Keratinocyte (primary cell): ENCODE results near the gene PTPRR. TPM values are rescaled to one million over a fixed set of nuclear protein-coding genes. Genes with fewer than 3 reads are reported as not detected.

Experiments used
- DNase-seq: peaks from one replicate; pipeline ENCODE4 v3.0.0-alpha.2; 2011; ENCODE audit warnings: low read depth, missing footprints, low spot score
- FAIRE-seq: peaks from 2 replicates; lab custom pipeline; 2011; peaks lifted over from hg19 to GRCh38; lab: Jason Lieb, UNC
- H2AFZ ChIP-seq: 2 replicates; pipeline ENCODE4 v1.6.0; 2012; ENCODE audit warnings: low read length, control low read depth, inconsistent platforms; ENCODE audit not compliant: control insufficient read depth
- H3K27ac ChIP-seq: 2 replicates; pipeline ENCODE4 v1.5.1; 2011; ENCODE audit warnings: low read length; ENCODE audit not compliant: control insufficient read depth, insufficient read depth
- H3K27me3 ChIP-seq: 3 replicates; pipeline ENCODE4 v1.6.0; 2011; ENCODE audit warnings: low read length; ENCODE audit not compliant: control insufficient read depth, insufficient read depth; ENCODE audit errors: extremely low read depth
- H3K36me3 ChIP-seq, 2 experiments: 2 replicates in 1 of 2; 3 replicates in 1 of 2; pipeline ENCODE4 v1.5.1; 2011; ENCODE audit warnings: low read length in 2 of 2, mild to moderate bottlenecking in 1 of 2; ENCODE audit not compliant: control insufficient read depth in 2 of 2, insufficient read depth in 2 of 2; ENCODE audit errors: extremely low read depth in 1 of 2
- H3K4me1 ChIP-seq: 3 replicates; pipeline ENCODE4 v1.5.1; 2011; ENCODE audit warnings: low read length; ENCODE audit not compliant: control insufficient read depth, insufficient read depth; ENCODE audit errors: extremely low read depth
- H3K4me2 ChIP-seq: 3 replicates; pipeline ENCODE4 v1.6.0; 2011; ENCODE audit warnings: low read depth, low read length; ENCODE audit not compliant: control insufficient read depth, insufficient read depth; ENCODE audit errors: extremely low read depth
- H3K4me3 ChIP-seq, 3 experiments: fragments of 200-600 bp in 1 of 3; sonication (generic) in 1 of 3; 2 replicates in 2 of 3; 3 replicates in 1 of 3; pipeline ENCODE4 v1.5.1; 2011 to 2016; ENCODE audit warnings: low read length in 3 of 3, mild to moderate bottlenecking in 3 of 3, control low read depth in 2 of 3, inconsistent platforms in 1 of 3, low read depth in 1 of 3, mixed read lengths in 1 of 3, mixed run types in 1 of 3, moderate library complexity in 1 of 3; ENCODE audit not compliant: control insufficient read depth in 2 of 3, insufficient read depth in 2 of 3; ENCODE audit errors: extremely low read depth in 1 of 3
- H3K79me2 ChIP-seq: 2 replicates; pipeline ENCODE4 v1.6.0; 2012; ENCODE audit warnings: low read length; ENCODE audit not compliant: control insufficient read depth, insufficient read depth
- H3K9ac ChIP-seq: 3 replicates; pipeline ENCODE4 v1.6.0; 2011; ENCODE audit warnings: low read length; ENCODE audit not compliant: control insufficient read depth, insufficient read depth; ENCODE audit errors: extremely low read depth
- H3K9me1 ChIP-seq: 3 replicates; pipeline ENCODE4 v1.6.0; 2011; ENCODE audit warnings: low read length; ENCODE audit not compliant: control insufficient read depth, insufficient read depth; ENCODE audit errors: extremely low read depth
- H3K9me3 ChIP-seq: 2 replicates; pipeline ENCODE4 v1.5.1; 2012; ENCODE audit warnings: low read depth, low read length; ENCODE audit not compliant: control insufficient read depth
- H4K20me1 ChIP-seq: 3 replicates; pipeline ENCODE4 v1.6.0; 2011; ENCODE audit warnings: low read length; ENCODE audit not compliant: control insufficient read depth, insufficient read depth; ENCODE audit errors: extremely low read depth
- EZH2 ChIP-seq: IDR thresholded peaks from one replicate; pipeline ENCODE4 v1.6.1; 2012; ENCODE audit warnings: inconsistent platforms, mild to moderate bottlenecking, low read length, moderate library complexity
- dilution Hi-C: fragments of 300-500 bp; cut with MboI; formaldehyde crosslinking; loops from one replicate; pipeline ENCODE4 v1.7.0; 2020; ENCODE audit warnings: low sequenced_read_pairs; ENCODE audit not compliant: extremely low pct_ligation_motif_present
- polyA plus RNA-seq, 5 experiments: library from polyadenylated mRNA; depleted of rRNA in 3 of 5; stranded (reverse) in 3 of 5; stranded (forward) in 1 of 5; unstranded in 1 of 5; fragments of >200 nt; gene quantifications; 1 replicate in 1 of 5; 2 replicates in 3 of 5; 3 replicates in 1 of 5; pipeline versions ENCODE4 v1.2.1 to v1.2.3, GENCODE V29; 2011 to 2012; ENCODE audit warnings: missing spikeins in 2 of 5, low read depth in 1 of 5, low replicate concordance in 1 of 5
- TF ChIP-seq, protein P1 (sequence below), 3 experiments: IDR thresholded peaks in 1 of 3; conservative IDR thresholded peaks in 1 of 3; optimal IDR thresholded peaks in 1 of 3; 2 replicates in 2 of 3; 3 replicates in 1 of 3; pipeline versions ENCODE3 to v1.5.1; 2011; ENCODE audit warnings: low read length in 3 of 3, mild to moderate bottlenecking in 3 of 3, moderate library complexity in 2 of 3, control low read depth in 1 of 3, inconsistent platforms in 1 of 3; ENCODE audit not compliant: insufficient read depth in 2 of 3; ENCODE audit errors: extremely low read depth in 1 of 3

Gene PTPRR
- polyA plus RNA-seq, 1 donor (not counting 4 experiments of a cell fraction or from before 2014, with no cell fraction given): 3.1 TPM

DNA sequence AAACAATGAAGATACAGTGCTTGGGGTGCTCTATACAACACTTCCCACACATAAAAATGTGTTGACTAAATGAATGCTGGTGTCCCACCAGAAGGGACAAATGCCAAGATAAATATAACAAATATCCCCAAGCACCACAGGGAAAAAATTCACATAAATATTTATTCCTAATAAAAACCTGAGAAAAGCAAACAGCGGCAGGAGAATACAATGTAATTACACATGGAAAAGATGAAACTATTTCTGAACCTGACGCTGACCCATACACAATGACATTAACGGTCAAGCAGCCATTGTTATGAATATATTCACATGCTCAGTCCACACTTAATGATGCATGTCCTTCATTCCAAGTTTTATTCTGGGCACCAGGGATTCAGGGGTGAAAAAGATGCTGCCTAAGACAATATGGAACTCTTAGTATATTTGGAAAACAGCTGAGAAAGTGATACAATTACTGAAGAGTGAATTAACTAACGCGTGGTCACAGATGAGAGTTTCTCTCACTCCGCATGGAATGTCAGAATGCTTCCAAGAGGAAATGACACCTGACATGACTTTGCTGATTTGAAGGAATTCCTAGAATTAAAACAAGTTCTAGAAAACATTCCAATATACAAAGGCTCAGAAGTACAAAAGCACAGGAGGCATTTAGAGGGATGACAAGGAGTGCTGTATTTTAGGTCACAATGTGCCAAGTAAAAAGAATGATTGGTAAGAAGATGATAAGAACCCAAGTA is 27.9 kb upstream of the PTPRR start:
- Histone ChIP-seq H3K4me3 (no peak overlapping the region), H2AFZ (no peak overlapping the region), H4K20me1 (no peaks in the 10 kb centered on the region), H3K9me3 (no peaks in the 10 kb centered on the region), H3K27ac (no peak overlapping the region), H3K9me1 (no peaks in the 10 kb centered on the region), H3K9ac (no peak overlapping the region), H3K4me2 (no peak overlapping the region), H3K27me3 (no peaks in the 10 kb centered on the region), H3K36me3 (no peaks in the 10 kb centered on the region), H3K79me2 (no peaks in the 10 kb centered on the region), H3K4me1 (no peaks in the 10 kb centered on the region)
- FAIRE-seq (no peak), DNase-seq (no peak)
- TF ChIP-seq, protein P1, sequence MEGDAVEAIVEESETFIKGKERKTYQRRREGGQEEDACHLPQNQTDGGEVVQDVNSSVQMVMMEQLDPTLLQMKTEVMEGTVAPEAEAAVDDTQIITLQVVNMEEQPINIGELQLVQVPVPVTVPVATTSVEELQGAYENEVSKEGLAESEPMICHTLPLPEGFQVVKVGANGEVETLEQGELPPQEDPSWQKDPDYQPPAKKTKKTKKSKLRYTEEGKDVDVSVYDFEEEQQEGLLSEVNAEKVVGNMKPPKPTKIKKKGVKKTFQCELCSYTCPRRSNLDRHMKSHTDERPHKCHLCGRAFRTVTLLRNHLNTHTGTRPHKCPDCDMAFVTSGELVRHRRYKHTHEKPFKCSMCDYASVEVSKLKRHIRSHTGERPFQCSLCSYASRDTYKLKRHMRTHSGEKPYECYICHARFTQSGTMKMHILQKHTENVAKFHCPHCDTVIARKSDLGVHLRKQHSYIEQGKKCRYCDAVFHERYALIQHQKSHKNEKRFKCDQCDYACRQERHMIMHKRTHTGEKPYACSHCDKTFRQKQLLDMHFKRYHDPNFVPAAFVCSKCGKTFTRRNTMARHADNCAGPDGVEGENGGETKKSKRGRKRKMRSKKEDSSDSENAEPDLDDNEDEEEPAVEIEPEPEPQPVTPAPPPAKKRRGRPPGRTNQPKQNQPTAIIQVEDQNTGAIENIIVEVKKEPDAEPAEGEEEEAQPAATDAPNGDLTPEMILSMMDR (optimal IDR thresholded peaks at IDR 0.05 in 1 of 3, IDR thresholded peaks at IDR 0.05 in 1 of 3, conservative IDR thresholded peaks at IDR 0.05 in 1 of 3; ENCODE audit: extremely low read depth in 1 of 3, insufficient read depth in 2 of 3, low read length in 3 of 3): no peak
- no peak for TF ChIP-seq EZH2
- dilution Hi-C loops: no loop called here

DNA sequence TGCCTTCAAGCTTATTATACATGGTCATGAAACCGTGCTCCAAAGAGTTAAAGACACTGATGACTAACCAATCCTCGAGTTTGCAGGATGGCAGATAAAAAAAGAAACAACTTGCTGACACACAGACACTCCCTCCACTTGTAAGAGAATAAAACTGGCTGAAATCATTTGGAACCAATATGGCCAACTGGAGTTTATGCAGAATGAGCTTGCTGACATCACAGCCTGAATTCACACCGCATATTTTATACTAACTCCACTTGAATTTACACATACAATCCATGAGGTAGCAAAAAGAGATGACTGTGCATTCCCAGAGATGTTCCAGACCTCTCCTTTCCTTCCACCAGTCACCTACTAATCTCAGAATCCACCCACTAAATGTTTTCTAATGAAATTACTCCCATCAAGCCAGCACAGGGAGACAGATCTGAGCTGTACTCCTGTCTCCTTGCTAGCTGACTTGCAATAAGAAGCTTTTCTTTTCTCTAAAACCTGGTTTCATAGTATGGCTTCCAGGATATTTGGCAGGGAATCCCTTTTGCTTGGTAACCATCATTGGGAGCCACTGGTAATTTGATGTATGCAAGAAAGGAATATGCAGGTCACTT is 15.8 kb upstream of the PTPRR start:
- Histone ChIP-seq H3K9me3 (no peaks in the 10 kb centered on the region), H2AFZ (no peak overlapping the region), H3K79me2 (no peaks in the 10 kb centered on the region), H3K4me3 (no peak overlapping the region), H3K27ac (no peak overlapping the region), H3K4me2 (no peak overlapping the region), H3K9me1 (no peaks in the 10 kb centered on the region), H3K27me3 (no peaks in the 10 kb centered on the region), H3K9ac (no peak overlapping the region), H3K36me3 (no peaks in the 10 kb centered on the region), H4K20me1 (no peaks in the 10 kb centered on the region), H3K4me1 (no peaks in the 10 kb centered on the region)
- DNase-seq: no peak
- dilution Hi-C loops: no loop called here
- TF ChIP-seq EZH2: no peak
- TF ChIP-seq, protein P1 (optimal IDR thresholded peaks at IDR 0.05 in 1 of 3, IDR thresholded peaks at IDR 0.05 in 1 of 3, conservative IDR thresholded peaks at IDR 0.05 in 1 of 3; ENCODE audit: extremely low read depth in 1 of 3, insufficient read depth in 2 of 3, low read length in 3 of 3): no peak
- FAIRE-seq: no peak
